ENCODE measurements around the gene XPO6.
A peak's percentile ranks its signal among the peaks of the same experiment; 100 is the strongest.

XPO6 gene

GRCh38 chr16:28207399-28207798, 4.4 kb downstream of the XPO6 start:
- DNase-seq = no peak

GRCh38 chr16:28205974-28206373, 5.8 kb downstream of the XPO6 start:
- DNase-seq = no peak

GRCh38 chr16:28205117-28205899, 6.5 kb downstream of the XPO6 start:
- no peak for DNase-seq

GRCh38 chr16:28204622-28205021, 7.1 kb downstream of the XPO6 start:
- no peak for DNase-seq

GRCh38 chr16:28204204-28204603, 7.6 kb downstream of the XPO6 start:
- DNase-seq = no peak

- no peak for DNase-seq
Measured at GRCh38 chr16:28202147-28202746, 9.5 kb downstream of the XPO6 start.

- no peak for DNase-seq
Measured at GRCh38 chr16:28200661-28201060, 11.1 kb downstream of the XPO6 start.

- DNase-seq = no peak
Measured at GRCh38 chr16:28196387-28196987, 15.3 kb downstream of the XPO6 start.

- DNase-seq = no peak
Measured at GRCh38 chr16:28195859-28196258, 15.9 kb downstream of the XPO6 start.

- peak; percentile 24 for DNase-seq
Measured at GRCh38 chr16:28193530-28194423, 18.0 kb downstream of the XPO6 start.

- peak; percentile 71 for DNase-seq
Measured at GRCh38 chr16:28192806-28193529, 18.8 kb downstream of the XPO6 start.

GRCh38 chr16:28191364-28191960, 20.3 kb downstream of the XPO6 start:
- DNase-seq = no peak

- no peak for DNase-seq
Measured at GRCh38 chr16:28189245-28189644, 22.5 kb downstream of the XPO6 start.

GRCh38 chr16:28188085-28188916, 23.5 kb downstream of the XPO6 start:
- no peak for DNase-seq

GRCh38 chr16:28187595-28188004, 24.2 kb downstream of the XPO6 start:
- no peak for DNase-seq

GRCh38 chr16:28186752-28187151, 25.0 kb downstream of the XPO6 start:
- no peak for DNase-seq

- DNase-seq = no peak
Measured at GRCh38 chr16:28185696-28186095, 26.1 kb downstream of the XPO6 start.

GRCh38 chr16:28184625-28185024, 27.1 kb downstream of the XPO6 start:
- DNase-seq = no peak

GRCh38 chr16:28183930-28184329, 27.8 kb downstream of the XPO6 start:
- no peak for DNase-seq

GRCh38 chr16:28183484-28183883, 28.3 kb downstream of the XPO6 start:
- no peak for DNase-seq

GRCh38 chr16:28182801-28183200, 29.0 kb downstream of the XPO6 start:
- DNase-seq = no peak

All from effector CD4-positive, alpha-beta T cell (primary cell).